SIG-M5 treated with dmso at 0.1 percent for 504 hours (cell line): ENCODE results near the gene PDK2.
A peak's percentile ranks its signal among the peaks of the same experiment; 100 is the strongest.

Experiments
- DNase-seq: peaks from one replicate; lab custom pipeline; 2025; ENCODE audit not compliant: unreplicated experiment; lab: John Stamatoyannopoulos, UW

PDK2 gene

DNA sequence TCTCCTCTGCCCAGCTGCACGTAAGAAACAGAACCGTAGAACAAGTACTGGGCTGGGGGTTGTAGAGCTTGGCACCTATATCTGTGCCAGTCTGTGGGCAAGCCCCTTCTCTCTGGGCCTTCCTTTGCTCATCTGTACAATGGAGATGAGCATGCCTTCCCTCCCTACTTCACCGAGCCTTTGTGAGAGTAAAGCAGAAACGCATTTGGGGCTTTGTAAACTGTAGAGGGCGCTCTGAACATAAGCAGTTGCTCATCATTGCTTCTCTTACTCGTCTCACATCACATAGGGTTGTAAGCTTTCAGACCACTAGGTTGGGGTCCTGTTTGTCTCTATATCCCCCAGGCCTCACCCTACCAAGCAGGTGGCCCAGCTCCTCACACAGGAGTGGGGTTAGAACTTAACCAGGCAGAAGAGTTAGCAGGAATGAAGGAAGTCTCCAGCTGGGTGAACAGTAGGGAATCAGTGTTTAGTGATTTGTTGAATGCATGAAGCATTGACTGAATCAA is 19.8 kb downstream of the PDK2 start:
- DNase-seq: peak; percentile 82

DNA sequence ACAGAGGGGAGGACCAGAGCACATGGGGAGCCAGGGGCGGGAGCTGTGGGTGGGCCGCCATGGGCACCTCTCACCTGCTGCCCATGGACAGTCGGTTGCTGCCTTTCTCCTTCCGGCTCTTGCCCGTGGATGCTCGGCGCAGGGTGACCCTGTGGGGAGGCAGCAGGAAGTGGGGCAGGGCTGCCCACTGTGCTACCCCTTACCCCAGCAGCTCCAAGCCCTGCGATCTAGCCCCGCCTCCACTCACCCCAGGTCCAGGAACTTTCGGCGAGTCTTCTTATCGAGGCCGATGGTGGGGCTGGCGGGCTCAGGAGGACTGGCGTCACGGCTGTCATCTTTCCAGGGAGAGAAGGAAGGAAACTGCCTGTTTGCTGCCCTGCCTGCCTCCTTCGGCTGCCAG is 20.6 kb downstream of the PDK2 start:
- DNase-seq: no peak

GRCh38 chr17:50117202-50118051 is 22.3 kb downstream of the PDK2 start:
- peak; percentile 24 for DNase-seq

GRCh38 chr17:50118076-50118827 is 23.1 kb downstream of the PDK2 start:
- no peak for DNase-seq

- no peak for DNase-seq
Measured at GRCh38 chr17:50118828-50119218, 23.7 kb downstream of the PDK2 start.

- no peak for DNase-seq
Measured at GRCh38 chr17:50120475-50121253, 25.5 kb downstream of the PDK2 start.

- no peak for DNase-seq
Measured at GRCh38 chr17:50122945-50123344, 27.8 kb downstream of the PDK2 start.

DNA sequence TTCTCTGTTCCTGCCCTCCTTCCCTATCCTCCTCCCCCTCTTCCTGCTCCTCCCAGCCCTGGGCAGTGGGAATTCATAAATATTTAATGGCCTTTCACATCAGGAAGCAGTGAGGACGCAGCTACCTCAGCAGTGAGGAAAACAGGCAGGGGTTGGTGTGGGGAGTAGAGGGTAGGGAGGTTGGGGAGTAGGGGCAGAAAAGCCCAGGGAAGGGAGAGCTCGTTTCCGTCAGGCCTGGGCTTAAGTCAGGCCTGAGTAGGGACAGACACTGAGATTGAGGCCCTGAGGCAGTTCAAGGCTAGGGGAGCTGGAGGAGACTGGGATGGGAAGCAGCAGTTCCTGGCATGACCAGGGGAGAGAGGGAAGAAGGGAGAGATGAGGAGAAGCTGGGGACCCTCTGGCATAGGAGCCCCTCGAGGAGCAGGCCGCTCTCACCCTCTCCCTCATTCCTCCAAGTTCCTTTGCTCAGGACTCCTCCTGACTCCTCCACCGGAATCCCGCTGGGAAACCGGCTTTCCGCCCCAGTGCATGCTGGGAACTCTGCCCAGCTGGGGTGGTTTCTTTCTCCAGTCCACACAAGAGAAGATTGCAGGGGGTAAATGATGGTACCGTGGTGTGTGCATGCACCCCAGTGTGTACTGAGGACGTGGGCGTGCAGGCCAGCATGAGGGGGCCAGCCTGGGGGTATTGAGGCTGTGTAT is 28.6 kb downstream of the PDK2 start:
- DNase-seq: no peak

DNA sequence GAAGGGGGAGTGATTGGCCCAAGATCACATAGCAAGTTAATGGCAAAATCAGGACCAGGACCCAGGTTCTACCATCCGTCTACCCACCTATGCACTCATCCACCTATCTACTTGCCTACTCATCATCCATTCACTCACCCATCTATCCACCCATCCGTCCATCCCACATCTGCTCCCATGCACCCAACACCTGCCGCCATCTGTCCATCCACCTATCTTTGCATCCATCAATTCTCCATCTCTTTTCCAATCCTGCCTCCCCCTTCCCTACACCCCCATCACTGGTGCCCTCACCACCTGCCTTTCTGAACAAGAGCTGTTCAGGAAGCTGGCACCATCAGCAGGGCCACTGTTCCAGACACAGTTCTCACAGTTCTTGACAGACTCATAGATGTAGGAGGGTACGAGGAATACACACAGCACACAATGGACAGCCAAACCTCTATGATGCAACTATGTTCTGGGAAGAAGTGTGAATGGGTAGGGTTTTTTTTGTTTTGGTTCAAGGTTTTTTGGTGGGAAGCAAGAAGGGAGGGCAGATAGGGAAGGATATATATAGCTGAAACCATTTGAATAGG is 30.4 kb downstream of the PDK2 start:
- DNase-seq: no peak

- DNase-seq: no peak
Measured at GRCh38 chr17:50127697-50128361, 32.7 kb downstream of the PDK2 start.

DNA sequence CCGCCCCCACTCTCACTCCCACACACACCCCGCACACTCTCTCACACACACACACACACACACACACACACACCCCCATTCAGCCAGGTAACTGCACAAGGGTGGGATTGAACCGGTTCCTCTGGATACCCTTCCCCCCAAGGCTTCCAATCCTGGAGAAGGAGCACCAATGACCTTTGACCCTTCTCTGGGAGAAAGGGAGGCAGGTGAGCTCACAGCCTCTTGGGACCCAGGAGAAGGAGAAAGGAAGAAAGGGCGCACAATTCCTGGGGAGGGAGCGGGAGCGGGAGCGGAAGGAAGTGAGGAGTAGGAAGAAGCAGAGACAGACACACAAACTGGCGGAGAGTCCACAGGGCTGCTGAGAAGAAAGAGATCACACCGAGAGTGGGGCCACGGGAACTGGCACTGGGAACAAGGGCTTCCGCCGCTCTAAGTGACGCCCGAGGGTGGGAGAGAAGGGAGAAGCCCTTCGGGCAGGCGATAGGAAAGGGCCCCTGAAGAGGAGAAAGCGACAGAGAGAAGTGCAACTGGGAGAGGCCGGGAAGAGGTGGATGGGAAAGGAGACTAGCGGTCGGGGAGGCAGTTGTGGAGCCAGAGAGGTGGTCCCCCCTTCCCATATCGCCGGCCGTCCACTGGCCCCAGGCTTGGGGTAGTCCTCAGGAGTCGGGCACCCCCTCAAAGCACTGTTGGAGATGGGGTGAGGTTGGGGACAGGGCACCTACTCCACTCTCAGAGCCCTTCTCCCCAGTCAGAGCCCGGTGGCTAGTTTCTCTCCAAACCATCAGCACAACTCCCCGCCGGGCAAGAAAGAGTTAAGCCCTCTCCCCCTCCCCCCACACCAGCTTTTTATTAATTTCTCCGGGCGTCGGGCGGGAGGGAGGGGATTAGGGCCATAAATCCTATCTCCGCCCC is 33.5 kb downstream of the PDK2 start:
- no peak for DNase-seq

GRCh38 chr17:50129353-50129727 is 34.2 kb downstream of the PDK2 start:
- no peak for DNase-seq

DNA sequence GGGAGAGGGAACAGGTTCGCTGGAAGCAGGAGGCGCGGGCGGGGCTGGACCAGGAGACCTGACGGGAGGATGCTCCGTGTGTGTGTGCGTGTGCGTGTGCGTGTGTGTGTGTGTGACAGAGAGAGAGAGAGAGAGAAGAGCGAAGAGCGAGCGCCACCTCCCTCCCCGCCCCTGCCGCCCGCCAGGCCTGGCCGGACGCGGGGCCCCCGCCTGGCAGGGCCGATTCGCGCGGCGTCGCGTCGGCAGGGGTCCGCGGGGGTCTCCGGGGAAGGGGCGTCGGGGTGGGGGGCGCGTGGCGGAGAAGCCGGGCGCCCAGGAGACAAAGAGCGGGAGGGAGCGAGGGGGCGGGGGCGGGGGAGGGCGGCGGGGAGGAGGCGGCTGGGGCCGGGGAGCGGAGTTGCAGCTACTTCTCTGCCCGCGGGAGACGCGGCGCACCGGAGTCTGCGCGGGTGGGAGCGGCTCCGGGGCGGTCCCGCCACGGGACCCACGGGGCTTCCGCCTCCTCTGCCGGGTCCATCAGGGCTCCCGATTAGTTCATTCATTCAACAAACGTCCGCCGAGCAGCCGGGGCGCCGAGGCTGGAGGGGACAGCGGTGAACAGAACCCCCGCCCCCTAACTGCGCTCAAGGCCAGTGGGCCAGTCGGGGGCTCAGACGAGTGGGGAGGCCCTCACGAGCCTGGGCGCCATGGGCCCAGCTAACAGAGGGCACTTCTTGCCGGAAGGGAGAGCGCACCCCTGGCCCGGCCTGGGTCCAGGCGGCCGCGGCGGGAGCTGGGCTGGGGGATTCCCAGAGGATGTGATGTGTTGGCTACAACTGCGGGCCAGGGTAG is 34.8 kb downstream of the PDK2 start, which contains the start of gene SAMD14:
Gene SAMD14, minus strand, starts transcription at position 433 of the 831 bp plus-strand sequence. CDS start 5,201 bp downstream, outside the sequence.
- no peak for DNase-seq

- DNase-seq: no peak
Measured at GRCh38 chr17:50130559-50131305, 35.6 kb downstream of the PDK2 start.

DNA sequence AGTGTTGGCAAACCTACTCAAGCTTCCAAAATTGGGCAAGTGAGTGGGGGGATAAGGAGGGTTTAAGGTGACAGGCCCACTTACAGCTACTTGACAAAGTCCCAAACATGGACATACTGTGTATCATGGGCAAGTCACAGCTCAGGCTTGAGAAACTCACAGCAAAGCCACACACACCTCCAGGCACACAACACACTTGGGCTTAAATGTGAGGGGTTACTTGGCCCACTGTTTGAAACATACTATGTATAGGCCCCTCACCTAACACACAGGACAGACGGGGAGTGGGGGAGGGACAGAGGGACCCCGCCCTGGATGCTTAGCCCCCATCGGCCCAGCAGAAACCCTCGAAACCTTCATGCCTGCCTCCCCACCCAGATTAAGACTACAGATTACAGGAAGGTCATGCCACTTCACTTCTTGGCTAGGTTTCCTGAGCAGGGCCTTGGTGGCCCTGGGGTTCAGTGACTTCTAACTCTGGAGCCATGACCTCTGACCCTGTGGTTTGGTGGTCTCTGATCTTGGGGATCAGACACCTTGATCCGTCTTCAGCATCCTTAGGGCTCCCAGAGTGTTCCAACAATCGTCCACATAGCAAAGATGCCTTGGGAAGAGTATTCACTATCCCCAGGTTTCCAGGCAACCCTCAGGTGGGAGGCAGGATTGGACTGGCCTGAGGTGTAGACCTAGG is 37.1 kb downstream of the PDK2 start:
- no peak for DNase-seq

- no peak for DNase-seq
Measured at GRCh38 chr17:50133028-50133768, 38.0 kb downstream of the PDK2 start.
